PFSK-1 (cell line): ENCODE measurements around the gene PTPN21.

ENCODE experiments used
- FOXP2 ChIP-seq: optimal IDR thresholded peaks from 2 replicates; pipeline ENCODE3; 2011; ENCODE audit warnings: borderline replicate concordance, control low read depth, inconsistent platforms; ENCODE audit not compliant: insufficient read depth; ENCODE audit errors: extremely low read length, extremely low read depth
- POLR2AphosphoS5 ChIP-seq: IDR thresholded peaks from 2 replicates; pipeline ENCODE4 v1.6.1; 2012; ENCODE audit warnings: low read depth, mild to moderate bottlenecking, control low read depth, low read length, moderate library complexity
- REST ChIP-seq, 2 experiments: IDR thresholded peaks; 2 replicates each; pipeline versions ENCODE4 v1.6.1 to v1.8.0; 2011 to 2012; ENCODE audit warnings: low read depth in 2 of 2, low read length in 2 of 2, control low read depth in 1 of 2, inconsistent platforms in 1 of 2, mild to moderate bottlenecking in 1 of 2, moderate library complexity in 1 of 2; ENCODE audit not compliant: insufficient read depth in 1 of 2
- SIN3A ChIP-seq: IDR thresholded peaks from 2 replicates; pipeline ENCODE4 v1.6.1; 2012; ENCODE audit warnings: mild to moderate bottlenecking, low read length, moderate library complexity, borderline replicate concordance; ENCODE audit not compliant: insufficient read depth
- TAF1 ChIP-seq: IDR thresholded peaks from 2 replicates; pipeline ENCODE4 v1.6.1; 2012; ENCODE audit warnings: low read length, control low read depth, borderline replicate concordance; ENCODE audit not compliant: insufficient read depth

The PTPN21 gene

GRCh38 chr14:88565427-88565826 lies 10.6 kb upstream of the PTPN21 start:
- no peak for TF ChIP-seq REST (IDR thresholded peaks at IDR 0.05; ENCODE audit: insufficient read depth in 1 of 2, low read depth in 2 of 2, low read length in 2 of 2)
- no peak for TF ChIP-seq POLR2AphosphoS5

GRCh38 chr14:88563845-88564244 lies 9.0 kb upstream of the PTPN21 start:
- TF ChIP-seq SIN3A: no peak
- TF ChIP-seq POLR2AphosphoS5: no peak
- no peak for TF ChIP-seq FOXP2

GRCh38 chr14:88562831-88563686 lies 8.3 kb upstream of the PTPN21 start, which contains the start of gene ZC3H14:
Gene ZC3H14, plus strand, starts transcription at chr14:88563037. Its CDS starts 97 bp downstream, at chr14:88563134.
- TF ChIP-seq FOXP2 (peak; percentile 20), POLR2AphosphoS5 (peak; percentile 58; the same call in 1 of the 2 replicates), REST (IDR thresholded peaks at IDR 0.05; ENCODE audit: insufficient read depth in 1 of 2, low read depth in 2 of 2, low read length in 2 of 2) (no peak), TAF1 (0 out of 2 replicates have a peak, but pooled peaks have one; percentile 11), SIN3A (no peak)

GRCh38 chr14:88562532-88562830 lies 7.7 kb upstream of the PTPN21 start:
- TF ChIP-seq POLR2AphosphoS5 (no peak), FOXP2 (no peak)

GRCh38 chr14:88559852-88560251 lies 5.0 kb upstream of the PTPN21 start:
- TF ChIP-seq SIN3A: no peak
- TF ChIP-seq TAF1: no peak
- TF ChIP-seq POLR2AphosphoS5: no peak
- no peak for TF ChIP-seq FOXP2
- TF ChIP-seq REST (IDR thresholded peaks at IDR 0.05; ENCODE audit: insufficient read depth in 1 of 2, low read depth in 2 of 2, low read length in 2 of 2): no peak

GRCh38 chr14:88556581-88556980 lies 1.8 kb upstream of the PTPN21 start:
- TF ChIP-seq FOXP2: no peak
- no peak for TF ChIP-seq SIN3A
- no peak for TF ChIP-seq TAF1
- no peak for TF ChIP-seq POLR2AphosphoS5
- no peak for TF ChIP-seq REST (IDR thresholded peaks at IDR 0.05; ENCODE audit: insufficient read depth in 1 of 2, low read depth in 2 of 2, low read length in 2 of 2)
